Trophoblast cell (in vitro differentiated cells and primary cell): ENCODE measurements around the gene F10.

Source experiments
- DNase-seq, 2 donors: peaks; one replicate each; pipeline ENCODE4 v3.0.0-alpha.2; 2016
- H2AFZ ChIP-seq: 2 replicates; pipeline ENCODE4 v1.6.1; 2013; ENCODE audit warnings: low read length, moderate library complexity, mild to moderate bottlenecking; ENCODE audit not compliant: insufficient read depth, poor library complexity
- H2AK5ac ChIP-seq: 2 replicates; pipeline ENCODE4 v1.6.1; 2013; ENCODE audit warnings: mild to moderate bottlenecking, low read length
- H2BK120ac ChIP-seq: 2 replicates; pipeline ENCODE4 v1.6.1; 2013; ENCODE audit warnings: low read length, mild to moderate bottlenecking, moderate library complexity; ENCODE audit not compliant: insufficient read depth, poor library complexity
- H2BK12ac ChIP-seq: 2 replicates; pipeline ENCODE4 v1.6.1; 2013; ENCODE audit warnings: mild to moderate bottlenecking, low read length, moderate library complexity
- H2BK5ac ChIP-seq: 2 replicates; pipeline ENCODE4 v1.6.1; 2013; ENCODE audit warnings: low read length, low read depth, moderate library complexity, mild to moderate bottlenecking; ENCODE audit not compliant: poor library complexity
- H3K14ac ChIP-seq: 2 replicates; pipeline ENCODE4 v1.6.1; 2013; ENCODE audit warnings: mild to moderate bottlenecking, low read length
- H3K18ac ChIP-seq: 2 replicates; pipeline ENCODE4 v1.6.1; 2013; ENCODE audit warnings: mild to moderate bottlenecking, low read length
- H3K23ac ChIP-seq: 2 replicates; pipeline ENCODE4 v1.6.1; 2013; ENCODE audit warnings: low read length
- H3K27ac ChIP-seq: 2 replicates; pipeline ENCODE4 v1.5.1; 2013; ENCODE audit warnings: low read depth, mild to moderate bottlenecking, inconsistent platforms, low read length, moderate library complexity
- H3K27me3 ChIP-seq: 2 replicates; pipeline ENCODE4 v1.6.1; 2013; ENCODE audit warnings: inconsistent platforms, mild to moderate bottlenecking, low read length, moderate library complexity; ENCODE audit not compliant: insufficient read depth
- H3K36me3 ChIP-seq, 2 experiments: 1 replicate in 1 of 2; 2 replicates in 1 of 2; pipeline ENCODE4 v1.6.1; 2013; ENCODE audit warnings: low read length in 2 of 2, mild to moderate bottlenecking in 2 of 2, moderate library complexity in 1 of 2; ENCODE audit not compliant: insufficient read depth in 2 of 2, control insufficient read depth in 1 of 2
- H3K4ac ChIP-seq: 2 replicates; pipeline ENCODE4 v1.6.1; 2013; ENCODE audit warnings: low read depth, mild to moderate bottlenecking, low read length, moderate library complexity
- H3K4me1 ChIP-seq, 2 experiments: 1 replicate in 1 of 2; 2 replicates in 1 of 2; pipeline ENCODE4 v1.6.1; 2013; ENCODE audit warnings: low read length in 2 of 2, mild to moderate bottlenecking in 2 of 2, moderate library complexity in 1 of 2; ENCODE audit not compliant: insufficient read depth in 2 of 2, control insufficient read depth in 1 of 2
- H3K4me2 ChIP-seq: 2 replicates; pipeline ENCODE4 v1.6.1; 2013; ENCODE audit warnings: inconsistent platforms, mild to moderate bottlenecking, low read length, moderate library complexity
- H3K4me3 ChIP-seq: 2 replicates; pipeline ENCODE4 v1.5.1; 2013; ENCODE audit warnings: mild to moderate bottlenecking, low read depth, low read length, inconsistent platforms
- H3K79me1 ChIP-seq: one replicate; pipeline ENCODE4 v1.6.1; 2013; ENCODE audit warnings: low read length
- H3K79me2 ChIP-seq: 2 replicates; pipeline ENCODE4 v1.6.1; 2013; ENCODE audit warnings: low read length, mild to moderate bottlenecking; ENCODE audit not compliant: control insufficient read depth, insufficient read depth, poor library complexity
- H3K9ac ChIP-seq: 2 replicates; pipeline ENCODE4 v1.6.1; 2013; ENCODE audit warnings: mild to moderate bottlenecking, low read length
- H3K9me3 ChIP-seq: 2 replicates; pipeline ENCODE4 v1.6.1; 2013; ENCODE audit warnings: low read depth, mild to moderate bottlenecking, control low read depth, inconsistent platforms, low read length; ENCODE audit not compliant: insufficient read depth
- H4K12ac ChIP-seq: 2 replicates; pipeline ENCODE4 v1.6.1; 2013; ENCODE audit warnings: low read depth, mild to moderate bottlenecking, low read length, moderate library complexity
- H4K8ac ChIP-seq: 2 replicates; pipeline ENCODE4 v1.6.1; 2013; ENCODE audit warnings: low read depth, mild to moderate bottlenecking, low read length, moderate library complexity
- H4K91ac ChIP-seq: one replicate; pipeline ENCODE4 v1.6.1; 2013; ENCODE audit warnings: low read depth, mild to moderate bottlenecking, low read length, moderate library complexity
- WGBS: extraction: QIAGEN DNeasy Blood & Tissue Kit; methylation state at CpG from one replicate; pipeline ENCODE4 v1.1.7; 2013; ENCODE audit warnings: missing lambda C conversion rate; ENCODE audit not compliant: insufficient read length, insufficient coverage; ENCODE audit errors: extremely low coverage; 5-methylcytosine and 5-hydroxymethylcytosine counted together

The F10 gene

DNA sequence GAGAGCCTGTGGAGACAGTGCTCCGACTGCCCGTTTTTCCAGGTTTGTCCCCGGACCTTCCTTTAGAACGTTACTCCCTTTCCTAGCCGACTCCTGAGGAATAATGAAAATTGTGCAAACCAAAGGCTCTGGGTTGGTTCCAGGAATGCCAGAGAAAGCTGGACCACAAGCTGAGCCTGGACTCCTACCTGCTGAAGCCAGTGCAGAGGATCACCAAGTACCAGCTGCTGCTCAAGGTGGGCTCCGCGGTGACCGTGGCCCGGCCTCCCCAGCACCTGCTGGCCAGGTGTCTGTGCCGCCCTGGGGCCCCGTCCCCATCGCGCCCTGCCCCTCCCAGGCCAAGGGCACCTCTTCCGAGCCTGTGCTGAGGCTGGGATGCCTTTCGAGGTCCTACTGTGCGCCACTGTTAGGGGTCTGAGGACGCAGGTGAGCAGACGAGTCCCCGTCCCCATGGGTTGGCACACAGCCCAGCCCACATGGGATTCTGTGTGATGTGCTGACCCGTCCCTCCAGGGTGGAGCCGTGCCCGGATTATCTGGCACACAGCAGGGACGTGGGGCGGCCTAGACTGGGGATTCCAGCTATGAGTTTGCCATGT lies 37.6 kb upstream of the F10 start:
- H2AFZ ChIP-seq = no peak overlapping the region
- H2BK12ac ChIP-seq = no peak overlapping the region
- no peaks in the 10 kb centered on the region for H3K4me1 ChIP-seq
- H3K23ac ChIP-seq = no peak overlapping the region
- no peak overlapping the region for H3K4ac ChIP-seq
- H2BK5ac ChIP-seq = no peak overlapping the region
- H4K8ac ChIP-seq = no peak overlapping the region
- H3K4me3 ChIP-seq = no peak overlapping the region
- H3K18ac ChIP-seq = no peak overlapping the region
- H2BK120ac ChIP-seq = no peak overlapping the region
- no CpG with 5 or more reads among the region's 24 CpGs for WGBS
- no peak for DNase-seq
- H3K27me3 ChIP-seq = no peaks in the 10 kb centered on the region
- no peak overlapping the region for H3K14ac ChIP-seq
- no peaks in the 10 kb centered on the region for H3K79me1 ChIP-seq
- no peak overlapping the region for H2AK5ac ChIP-seq
- H3K9ac ChIP-seq = no peak overlapping the region
- H3K4me2 ChIP-seq = no peak overlapping the region
- H3K9me3 ChIP-seq = peaks cover 2% of the 10 kb centered on the region
- no peak overlapping the region for H4K12ac ChIP-seq
- H4K91ac ChIP-seq = no peak overlapping the region
- H3K79me2 ChIP-seq = no peaks in the 10 kb centered on the region
- H3K27ac ChIP-seq = no peak overlapping the region
- H3K36me3 ChIP-seq = no peaks in the 10 kb centered on the region

DNA sequence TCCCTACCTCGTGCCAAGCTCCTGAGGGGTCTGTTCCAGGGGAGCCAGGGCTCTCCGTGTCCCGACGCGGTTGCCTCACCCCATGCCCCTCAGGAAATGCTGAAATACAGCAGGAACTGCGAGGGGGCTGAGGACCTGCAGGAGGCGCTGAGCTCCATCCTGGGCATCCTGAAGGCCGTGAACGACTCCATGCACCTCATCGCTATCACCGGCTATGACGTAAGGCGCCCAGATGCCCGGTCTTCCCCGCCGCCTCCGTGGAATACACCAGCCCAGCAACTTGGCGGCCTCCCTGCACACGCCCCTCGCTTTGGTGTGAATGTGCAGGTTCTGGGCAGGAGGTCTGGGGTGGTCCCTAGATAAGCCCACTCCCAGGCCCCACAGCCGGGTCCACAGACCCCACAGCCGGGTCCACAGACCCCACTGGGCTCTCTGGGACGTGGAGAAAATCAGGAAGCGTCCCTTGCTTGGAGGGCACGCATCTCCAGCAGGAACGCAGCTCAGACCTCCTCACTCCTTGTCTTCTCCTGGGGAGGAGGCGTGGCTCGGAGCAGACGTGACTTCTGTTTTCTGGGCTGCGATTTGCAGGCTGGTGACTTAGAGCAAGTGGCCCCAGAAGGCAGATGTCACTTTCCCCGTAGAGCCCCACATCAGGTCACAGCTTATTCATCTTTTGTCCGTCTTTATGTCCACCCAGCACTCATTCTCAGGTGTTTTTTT lies 36.4 kb upstream of the F10 start:
- Histone ChIP-seq H3K9ac (no peak overlapping the region), H3K27me3 (no peaks in the 10 kb centered on the region), H3K4me3 (no peak overlapping the region), H3K18ac (no peak overlapping the region), H4K91ac (no peak overlapping the region), H2AFZ (no peak overlapping the region), H3K9me3 (peaks cover 2% of the 10 kb centered on the region), H3K27ac (no peak overlapping the region), H3K4ac (no peak overlapping the region), H3K4me2 (no peak overlapping the region), H3K14ac (no peak overlapping the region), H4K8ac (no peak overlapping the region), H3K4me1 (no peaks in the 10 kb centered on the region), H4K12ac (no peak overlapping the region), H2BK12ac (no peak overlapping the region), H3K79me1 (no peaks in the 10 kb centered on the region), H2BK5ac (no peak overlapping the region), H3K36me3 (no peaks in the 10 kb centered on the region), H2BK120ac (no peak overlapping the region), H3K79me2 (no peaks in the 10 kb centered on the region), H2AK5ac (no peak overlapping the region), H3K23ac (no peak overlapping the region)
- WGBS = no CpG with 5 or more reads among the region's 32 CpGs
- no peak for DNase-seq

DNA sequence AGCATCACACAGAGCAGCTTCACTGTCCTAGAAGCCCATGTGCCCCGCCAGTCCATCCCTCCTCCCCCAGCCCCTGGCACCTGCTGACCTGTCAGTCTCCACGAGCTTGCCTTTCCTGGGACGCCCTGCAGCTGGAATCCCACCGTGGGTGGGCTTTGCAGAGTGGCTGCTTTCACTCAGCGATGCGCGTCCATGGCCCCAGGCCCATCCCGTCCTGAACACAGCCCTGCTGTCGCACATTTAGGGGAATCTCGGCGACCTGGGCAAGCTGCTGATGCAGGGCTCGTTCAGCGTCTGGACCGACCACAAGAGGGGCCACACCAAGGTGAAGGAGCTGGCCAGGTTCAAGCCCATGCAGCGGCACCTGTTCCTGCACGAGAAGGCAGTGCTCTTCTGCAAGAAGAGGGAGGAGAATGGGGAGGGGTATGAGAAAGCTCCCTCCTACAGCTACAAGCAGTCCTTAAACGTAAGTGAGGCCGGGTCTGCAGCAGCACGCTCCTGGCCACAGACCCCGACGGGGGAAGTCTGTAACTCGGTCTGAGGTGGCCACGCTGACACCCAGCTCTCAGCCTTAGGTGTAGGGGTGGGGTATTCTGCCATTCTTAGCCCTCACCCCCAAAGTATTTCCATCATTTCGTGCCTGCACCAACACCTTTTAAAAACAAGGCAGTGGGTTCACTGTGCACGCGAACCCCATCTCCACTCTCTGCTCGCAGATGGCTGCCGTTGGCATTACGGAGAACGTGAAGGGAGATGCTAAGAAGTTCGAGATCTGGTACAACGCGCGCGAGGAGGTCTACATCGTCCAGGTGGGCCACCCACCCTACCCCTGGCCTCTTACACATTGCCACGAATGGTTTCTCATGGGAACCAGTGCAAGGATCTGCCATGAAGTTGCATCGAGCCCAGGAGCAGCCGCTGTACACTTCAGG lies 35.3 kb upstream of the F10 start:
- Histone ChIP-seq H3K14ac (no peak overlapping the region), H2AFZ (no peak overlapping the region), H3K36me3 (no peaks in the 10 kb centered on the region), H3K79me1 (no peaks in the 10 kb centered on the region), H3K9me3 (no peaks in the 10 kb centered on the region), H3K4me3 (peak overlapping the region; percentile 41), H3K27me3 (no peaks in the 10 kb centered on the region), H3K9ac (no peak overlapping the region), H2AK5ac (no peak overlapping the region), H2BK5ac (no peak overlapping the region), H3K4ac (no peak overlapping the region), H4K91ac (no peak overlapping the region), H3K4me1 (no peaks in the 10 kb centered on the region), H3K4me2 (no peak overlapping the region), H3K18ac (no peak overlapping the region), H3K79me2 (no peaks in the 10 kb centered on the region), H4K12ac (no peak overlapping the region), H3K27ac (no peak overlapping the region), H2BK120ac (no peak overlapping the region), H3K23ac (no peak overlapping the region), H4K8ac (no peak overlapping the region), H2BK12ac (no peak overlapping the region)
- no CpG with 5 or more reads among the region's 39 CpGs for WGBS
- no peak for DNase-seq

DNA sequence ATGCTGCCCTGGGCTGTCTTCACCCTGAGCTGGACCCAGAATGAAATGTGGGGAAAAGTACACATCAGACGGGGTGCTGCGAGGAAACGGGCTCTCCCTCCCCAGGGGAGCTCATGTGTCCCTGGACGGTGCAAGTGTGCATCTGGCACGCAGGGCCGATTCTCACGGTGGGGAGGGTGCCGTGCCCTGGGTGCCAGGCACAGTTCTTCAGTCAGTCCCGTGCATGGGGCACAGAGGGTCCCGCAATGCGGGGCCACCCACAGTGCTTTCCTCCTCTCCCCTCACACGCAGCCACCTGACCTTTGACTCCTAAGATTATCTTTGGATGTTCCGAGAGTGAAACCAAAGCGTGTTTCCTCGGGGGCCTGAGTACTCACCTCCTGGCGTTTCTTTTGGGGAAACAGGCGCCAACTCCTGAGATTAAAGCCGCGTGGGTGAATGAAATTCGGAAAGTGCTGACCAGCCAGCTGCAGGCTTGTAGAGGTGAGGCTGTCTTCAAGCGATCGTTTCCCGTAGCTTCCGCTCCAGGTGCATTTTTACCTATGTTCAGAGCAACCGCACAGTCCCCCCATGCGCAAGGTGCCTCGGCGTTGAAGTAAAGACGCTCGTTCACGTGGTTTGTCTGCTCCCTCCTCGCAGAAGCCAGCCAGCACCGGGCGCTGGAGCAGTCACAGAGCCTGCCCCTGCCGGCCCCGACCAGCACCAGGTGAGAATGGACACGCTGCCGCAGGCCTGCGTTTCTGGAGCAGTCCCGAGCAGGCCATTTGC lies 34.5 kb upstream of the F10 start:
- Histone ChIP-seq H4K91ac (no peak overlapping the region), H3K79me1 (no peaks in the 10 kb centered on the region), H3K4me1 (no peaks in the 10 kb centered on the region), H4K12ac (no peak overlapping the region), H3K9ac (no peak overlapping the region), H3K27me3 (no peaks in the 10 kb centered on the region), H2BK12ac (no peak overlapping the region), H2AK5ac (no peak overlapping the region), H3K27ac (no peak overlapping the region), H3K36me3 (no peaks in the 10 kb centered on the region), H2BK120ac (no peak overlapping the region), H3K9me3 (no peaks in the 10 kb centered on the region), H4K8ac (no peak overlapping the region), H2AFZ (no peak overlapping the region), H3K4me2 (no peak overlapping the region), H3K14ac (no peak overlapping the region), H3K79me2 (no peaks in the 10 kb centered on the region), H3K4me3 (no peak overlapping the region), H3K18ac (no peak overlapping the region), H3K23ac (no peak overlapping the region), H2BK5ac (no peak overlapping the region), H3K4ac (no peak overlapping the region)
- no peak for DNase-seq
- no CpG with 5 or more reads among the region's 40 CpGs for WGBS
